SK-N-SH treated with all-trans-retinoic acid at 6 μM for 48 hours (cell line): ENCODE measurements around the gene YIF1A.

Source experiments
- ATAC-seq: fragments of 200-7000 bp; cut with Tn5 transposase; 3 replicates; pipeline ENCODE4 v1.9.1; 2020; ENCODE audit warnings: mild to moderate bottlenecking, moderate library complexity
- ARNTL ChIP-seq: fragments of 450-650 bp; formaldehyde crosslinking; IDR thresholded peaks from 2 replicates; pipeline ENCODE4 v1.5.0; 2020; ENCODE audit warnings: low read depth, mild to moderate bottlenecking, moderate library complexity, borderline replicate concordance
- BACH2 ChIP-seq: fragments of 250-450 bp; sonication (Bioruptor Pico); IDR thresholded peaks from 2 replicates; pipeline ENCODE4 v1.9.0; 2021; ENCODE audit warnings: mild to moderate bottlenecking, borderline replicate concordance
- CREB5 ChIP-seq: fragments of 250-450 bp; sonication (Bioruptor Pico); IDR thresholded peaks from 2 replicates; pipeline ENCODE4 v1.5.1; 2020; ENCODE audit warnings: low read depth, mild to moderate bottlenecking, moderate library complexity
- CSDC2 ChIP-seq: fragments of 250-450 bp; sonication (Bioruptor Pico); IDR thresholded peaks from 2 replicates; pipeline ENCODE4 v1.5.0; 2020; ENCODE audit warnings: mild to moderate bottlenecking, moderate library complexity
- CSRNP3 ChIP-seq: fragments of 250-450 bp; sonication (Bioruptor Pico); IDR thresholded peaks from 2 replicates; pipeline ENCODE4 v1.5.1; 2021; ENCODE audit warnings: mild to moderate bottlenecking, moderate library complexity
- ESRRG ChIP-seq: fragments of 250-450 bp; sonication (Bioruptor Pico); IDR thresholded peaks from 2 replicates; pipeline ENCODE4 v1.6.1; 2021; ENCODE audit warnings: mild to moderate bottlenecking
- GLIS3 ChIP-seq: fragments of 250-450 bp; sonication (Bioruptor Pico); IDR thresholded peaks from 2 replicates; pipeline ENCODE4 v1.5.0; 2020; ENCODE audit warnings: mild to moderate bottlenecking, moderate library complexity
- ISL1 ChIP-seq: fragments of 250-450 bp; sonication (Bioruptor Pico); IDR thresholded peaks from 2 replicates; pipeline ENCODE4 v2.1.2; 2022; ENCODE audit warnings: mild to moderate bottlenecking, moderate library complexity
- PATZ1 ChIP-seq: fragments of 250-450 bp; sonication (Bioruptor Pico); IDR thresholded peaks from 2 replicates; pipeline ENCODE4 v1.8.0; 2020; ENCODE audit warnings: mild to moderate bottlenecking, moderate library complexity, borderline replicate concordance
- POU6F1 ChIP-seq: fragments of 250-450 bp; sonication (Bioruptor Pico); IDR thresholded peaks from 2 replicates; pipeline ENCODE4 v1.8.0; 2021; ENCODE audit warnings: low read depth, mild to moderate bottlenecking, moderate library complexity, borderline replicate concordance
- PPARA ChIP-seq: fragments of 250-450 bp; sonication (Bioruptor Pico); IDR thresholded peaks from 2 replicates; pipeline ENCODE4 v1.5.0; 2020; ENCODE audit warnings: mild to moderate bottlenecking, borderline replicate concordance
- RARB ChIP-seq: fragments of 250-450 bp; sonication (Bioruptor Pico); IDR thresholded peaks from 2 replicates; pipeline ENCODE4 v1.8.0; 2021; ENCODE audit warnings: mild to moderate bottlenecking, moderate library complexity
- SNAI2 ChIP-seq: fragments of 250-450 bp; sonication (Bioruptor Pico); IDR thresholded peaks from 2 replicates; pipeline ENCODE4 v1.5.0; 2020; ENCODE audit warnings: mild to moderate bottlenecking, moderate library complexity
- TCF4 ChIP-seq: fragments of 250-450 bp; sonication (Bioruptor Pico); IDR thresholded peaks from 2 replicates; pipeline ENCODE4 v1.8.0; 2021; ENCODE audit warnings: mild to moderate bottlenecking, moderate library complexity, borderline replicate concordance
- TOX ChIP-seq: fragments of 250-450 bp; sonication (Bioruptor Pico); IDR thresholded peaks from 2 replicates; pipeline ENCODE4 v1.8.0; 2021; ENCODE audit warnings: mild to moderate bottlenecking, moderate library complexity, borderline replicate concordance
- TSHZ2 ChIP-seq: fragments of 250-450 bp; sonication (Bioruptor Pico); IDR thresholded peaks from 2 replicates; pipeline ENCODE4 v1.5.0; 2020; ENCODE audit warnings: mild to moderate bottlenecking, moderate library complexity
- ZC3H10 ChIP-seq: fragments of 250-450 bp; sonication (Bioruptor Pico); IDR thresholded peaks from 2 replicates; pipeline ENCODE4 v1.5.1; 2021; ENCODE audit warnings: mild to moderate bottlenecking, moderate library complexity
- ZFP3 ChIP-seq: fragments of 250-450 bp; sonication (Bioruptor Pico); IDR thresholded peaks from 2 replicates; pipeline ENCODE4 v1.5.0; 2020; ENCODE audit warnings: mild to moderate bottlenecking, moderate library complexity
- ZFP30 ChIP-seq: fragments of 450-650 bp; formaldehyde crosslinking; IDR thresholded peaks from 2 replicates; pipeline ENCODE4 v1.5.0; 2022; ENCODE audit warnings: mild to moderate bottlenecking, moderate library complexity
- ZNF565 ChIP-seq: fragments of 450-650 bp; formaldehyde crosslinking; conservative IDR thresholded peaks from 2 replicates; pipeline ENCODE4 v1.5.0; 2020; ENCODE audit warnings: low read depth, mild to moderate bottlenecking, moderate library complexity
- ZNF70 ChIP-seq: fragments of 450-650 bp; formaldehyde crosslinking; IDR thresholded peaks from 2 replicates; pipeline ENCODE4 v1.5.0; 2020; ENCODE audit warnings: mild to moderate bottlenecking, moderate library complexity
- ZNF8 ChIP-seq: fragments of 450-650 bp; formaldehyde crosslinking; IDR thresholded peaks from 2 replicates; pipeline ENCODE4 v1.5.0; 2020; ENCODE audit warnings: mild to moderate bottlenecking, moderate library complexity

Gene YIF1A

GRCh38 chr11:66326261-66327111 lies 37.5 kb upstream of the YIF1A start (continued):
- TF ChIP-seq POU6F1 (CRISPR knock-in tag) (no peak), SNAI2 (CRISPR knock-in tag) (no peak), ZFP30 (no peak), TOX (CRISPR knock-in tag) (no peak), GLIS3 (no peak)

GRCh38 chr11:66325263-66325671 lies 36.3 kb upstream of the YIF1A start:
- TF ChIP-seq ZC3H10: no peak
- TF ChIP-seq CSDC2 (CRISPR knock-in tag): no peak
- no peak for TF ChIP-seq ZNF70 (CRISPR knock-in tag)
- TF ChIP-seq, all 23 proteins: peak for 0
- ATAC-seq: no peak

- no peak for ATAC-seq
- TF ChIP-seq PPARA (CRISPR knock-in tag) (no peak), TCF4 (CRISPR knock-in tag) (no peak), GLIS3 (no peak), BACH2 (CRISPR knock-in tag) (no peak)
These were observed 35.7 kb upstream of the YIF1A start for GRCh38 chr11:66324664-66325063.

- no peak for ATAC-seq
- no peak for TF ChIP-seq POU6F1 (CRISPR knock-in tag)
- TF ChIP-seq ZNF565: no peak
- TF ChIP-seq PATZ1 (CRISPR knock-in tag): no peak
- no peak for TF ChIP-seq RARB (CRISPR knock-in tag)
- TF ChIP-seq ISL1: no peak
- TF ChIP-seq CSRNP3 (CRISPR knock-in tag): no peak
- no peak for TF ChIP-seq ESRRG
- TF ChIP-seq TOX (CRISPR knock-in tag): no peak
- no peak for TF ChIP-seq BACH2 (CRISPR knock-in tag)
- no peak for TF ChIP-seq PPARA (CRISPR knock-in tag)
- no peak for TF ChIP-seq CREB5 (CRISPR knock-in tag)
- TF ChIP-seq TCF4 (CRISPR knock-in tag): no peak
- no peak for TF ChIP-seq ZFP3 (CRISPR knock-in tag)
- TF ChIP-seq SNAI2 (CRISPR knock-in tag): no peak
- TF ChIP-seq TSHZ2 (CRISPR knock-in tag): no peak
- TF ChIP-seq CSDC2 (CRISPR knock-in tag): no peak
- TF ChIP-seq ZNF8 (CRISPR knock-in tag): no peak
- TF ChIP-seq GLIS3: no peak
- no peak for TF ChIP-seq ARNTL (CRISPR knock-in tag)
- TF ChIP-seq, all 23 proteins: peak for 0
These were observed 34.7 kb upstream of the YIF1A start for GRCh38 chr11:66323684-66324083.
